ENCODE measurements around the gene C7orf57.

The C7orf57 gene

DNA sequence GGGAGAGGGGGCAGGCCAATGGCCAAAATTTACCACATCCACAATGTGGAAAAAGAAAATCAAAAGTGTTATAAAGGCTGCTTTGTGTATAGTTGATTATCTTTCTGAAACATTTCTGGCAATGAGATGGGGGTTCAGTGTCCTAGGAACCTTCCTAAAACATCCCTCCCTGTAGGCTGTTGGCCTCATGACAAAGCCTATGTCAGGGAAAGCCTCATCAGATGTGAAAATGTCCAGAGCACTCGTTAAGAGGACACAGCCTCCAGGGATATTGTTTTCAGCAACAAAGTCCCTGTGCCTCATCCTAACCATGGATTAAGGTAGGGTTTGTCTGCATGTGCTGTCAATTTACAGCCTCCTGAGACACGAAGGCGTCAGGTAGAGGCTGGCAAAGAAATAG, 23.4 kb upstream of the C7orf57 start:
- no peak for DNase-seq (ENCODE audit: low spot score)
- Histone ChIP-seq H3K27ac (no peak overlapping the region), H3K4me3 (no peak overlapping the region)
- TF ChIP-seq, protein P1, sequence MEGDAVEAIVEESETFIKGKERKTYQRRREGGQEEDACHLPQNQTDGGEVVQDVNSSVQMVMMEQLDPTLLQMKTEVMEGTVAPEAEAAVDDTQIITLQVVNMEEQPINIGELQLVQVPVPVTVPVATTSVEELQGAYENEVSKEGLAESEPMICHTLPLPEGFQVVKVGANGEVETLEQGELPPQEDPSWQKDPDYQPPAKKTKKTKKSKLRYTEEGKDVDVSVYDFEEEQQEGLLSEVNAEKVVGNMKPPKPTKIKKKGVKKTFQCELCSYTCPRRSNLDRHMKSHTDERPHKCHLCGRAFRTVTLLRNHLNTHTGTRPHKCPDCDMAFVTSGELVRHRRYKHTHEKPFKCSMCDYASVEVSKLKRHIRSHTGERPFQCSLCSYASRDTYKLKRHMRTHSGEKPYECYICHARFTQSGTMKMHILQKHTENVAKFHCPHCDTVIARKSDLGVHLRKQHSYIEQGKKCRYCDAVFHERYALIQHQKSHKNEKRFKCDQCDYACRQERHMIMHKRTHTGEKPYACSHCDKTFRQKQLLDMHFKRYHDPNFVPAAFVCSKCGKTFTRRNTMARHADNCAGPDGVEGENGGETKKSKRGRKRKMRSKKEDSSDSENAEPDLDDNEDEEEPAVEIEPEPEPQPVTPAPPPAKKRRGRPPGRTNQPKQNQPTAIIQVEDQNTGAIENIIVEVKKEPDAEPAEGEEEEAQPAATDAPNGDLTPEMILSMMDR (IDR thresholded peaks at IDR 0.05), result no peak

DNA sequence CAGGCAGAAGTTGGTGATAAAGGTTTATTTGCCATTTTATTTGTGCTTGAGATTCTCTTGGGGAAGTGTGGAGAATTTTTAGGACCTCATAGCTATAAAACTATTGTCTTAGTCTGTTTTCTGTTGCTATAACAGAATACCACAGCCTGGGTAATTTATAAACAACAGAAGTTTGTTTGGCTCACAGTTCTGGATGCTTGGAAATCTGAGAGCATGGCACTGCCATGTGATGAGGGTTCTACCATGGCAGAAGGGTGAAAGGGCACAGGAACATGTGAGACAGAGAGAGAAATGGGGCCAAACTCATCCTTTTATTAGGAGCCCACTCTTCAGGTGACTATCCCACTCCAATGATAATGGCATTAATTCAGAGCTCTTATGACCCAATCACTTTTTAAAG, 18.7 kb upstream of the C7orf57 start:
- no peak for DNase-seq (ENCODE audit: low spot score)
- TF ChIP-seq, protein P1 (IDR thresholded peaks at IDR 0.05), result no peak
- no peak overlapping the region for H3K4me3 ChIP-seq
- no peak overlapping the region for H3K27ac ChIP-seq

GRCh38 chr7:48017674-48018073, 17.7 kb upstream of the C7orf57 start:
- TF ChIP-seq, protein P1 (IDR thresholded peaks at IDR 0.05), result no peak
- H3K4me3 ChIP-seq, result no peak overlapping the region
- DNase-seq (ENCODE audit: low spot score), result no peak
- no peak overlapping the region for H3K27ac ChIP-seq

DNA sequence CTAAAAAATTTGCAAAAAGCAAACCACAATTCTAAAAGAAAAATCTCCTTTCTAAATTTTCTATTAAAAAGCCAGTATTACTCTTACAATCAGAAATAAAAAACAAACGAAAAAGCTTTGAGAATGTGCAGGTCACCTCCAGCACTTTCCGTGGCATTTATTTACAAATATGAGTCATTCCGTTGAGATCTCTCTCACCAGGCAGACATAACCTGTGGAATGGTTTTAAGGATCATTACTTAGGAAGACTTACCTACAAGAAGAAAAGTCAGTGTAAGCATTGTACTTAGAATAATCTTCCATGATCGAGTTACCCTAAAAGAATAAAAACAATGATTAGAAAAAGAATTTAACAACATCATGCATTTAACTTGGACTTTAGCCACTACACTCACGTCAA, 9.7 kb upstream of the C7orf57 start:
- DNase-seq (ENCODE audit: low spot score), result no peak
- Histone ChIP-seq H3K4me3 (no peak overlapping the region), H3K27ac (no peak overlapping the region)
- TF ChIP-seq, protein P1 (IDR thresholded peaks at IDR 0.05), result no peak

DNA sequence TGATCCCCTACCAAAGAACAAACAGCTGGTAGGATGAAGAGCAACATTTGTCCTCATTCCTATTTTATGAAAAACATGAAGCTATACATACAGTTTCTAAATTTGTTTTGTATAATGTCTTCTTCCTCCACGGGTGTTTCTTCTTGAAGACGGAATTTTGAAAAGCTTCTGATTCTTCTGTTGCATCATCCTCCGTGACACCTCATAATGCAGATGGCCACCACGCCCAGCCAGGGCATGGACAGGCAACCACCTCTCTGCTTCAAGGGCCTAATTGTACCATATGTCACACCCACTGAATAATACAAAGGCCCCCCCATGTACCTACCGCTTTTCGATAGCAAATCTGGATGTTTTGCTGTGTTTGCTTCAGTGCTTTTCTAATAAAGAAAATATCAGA, 6.4 kb upstream of the C7orf57 start, which contains the start of gene SUN3:
Gene SUN3 (minus strand): TSS at position 170 of the 400 bp plus-strand sequence. CDS start 169 bp downstream, at position 1.
- TF ChIP-seq, protein P1 (IDR thresholded peaks at IDR 0.05), result no peak

DNA sequence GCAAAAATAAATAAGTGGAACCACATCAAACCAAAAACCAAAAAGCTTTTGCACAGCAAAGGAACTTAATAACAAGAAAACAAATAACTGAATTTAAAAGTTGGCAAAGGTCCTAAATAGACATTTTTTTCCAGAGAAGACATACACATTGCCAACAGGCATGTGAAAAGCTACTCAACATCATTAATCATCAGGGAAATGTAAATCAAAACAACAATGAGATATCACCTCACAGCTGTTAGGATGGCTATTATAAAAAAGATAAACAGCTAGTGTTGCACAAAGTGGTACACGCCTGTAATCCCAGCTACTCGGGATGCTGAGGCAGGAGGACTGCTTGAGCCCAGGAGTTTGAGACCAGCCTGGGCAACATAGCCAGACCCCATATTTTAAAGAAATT, 4.2 kb upstream of the C7orf57 start:
- DNase-seq (ENCODE audit: low spot score), result no peak
- Histone ChIP-seq H3K27ac (no peak overlapping the region), H3K4me3 (no peak overlapping the region)
- TF ChIP-seq, protein P1 (IDR thresholded peaks at IDR 0.05), result no peak

More for the DNA sequence above, 6.4 kb upstream of the C7orf57 start, which contains the start of gene SUN3:
- Histone ChIP-seq H3K27ac (no peak within 1 kb of the TSS), H3K4me3 (no peak within 1 kb of the TSS)
- DNase-seq (ENCODE audit: low spot score), result no peak

DNA sequence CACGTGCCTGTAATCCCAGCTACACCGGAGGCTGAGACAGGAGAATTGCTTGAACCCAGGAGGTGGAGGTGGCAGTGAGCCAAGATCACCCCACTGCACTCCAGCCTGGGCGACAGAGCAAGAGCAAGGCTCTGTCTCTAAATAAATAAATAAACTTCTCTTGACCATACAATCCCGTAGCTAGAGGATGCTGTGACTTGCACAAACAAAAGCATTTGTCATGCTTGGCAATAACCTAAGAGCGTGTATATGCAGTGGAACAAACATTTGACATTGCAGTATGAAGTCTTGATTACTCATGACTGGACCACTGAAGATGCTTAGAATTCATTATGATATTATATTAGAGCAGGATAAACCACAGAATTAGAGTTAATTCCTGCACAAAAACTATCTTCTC, 1.4 kb upstream of the C7orf57 start:
- no peak overlapping the region for H3K4me3 ChIP-seq
- TF ChIP-seq, protein P1 (IDR thresholded peaks at IDR 0.05), result no peak
- H3K27ac ChIP-seq, result no peak overlapping the region
- no peak for DNase-seq (ENCODE audit: low spot score)
